H1 (cell line): ENCODE results near the gene SMIM32. TPM values are rescaled to one million over a fixed set of nuclear protein-coding genes. Genes with fewer than 3 reads are reported as not detected.

Experiments used
- CTCF ChIA-PET: fragments of 300-600 bp; sonication (Branson Sonifier 250); formaldehyde crosslinking; loops from one replicate; lab custom pipeline; 2021; ENCODE audit not compliant: partially characterized antibody; lab: Charles Lee
- POLR2A ChIA-PET: fragments of 300-600 bp; sonication (Branson Sonifier 250); formaldehyde crosslinking; loops from one replicate; lab custom pipeline; 2021; ENCODE audit warnings: inconsistent platforms; ENCODE audit not compliant: partially characterized antibody; lab: Charles Lee
- DNase-seq, 2 experiments: peaks; one replicate each; pipeline versions ENCODE4 v3.0.0 to v3.0.0-alpha.2; 2010 to 2022; ENCODE audit warnings: low spot score in 2 of 2, low read depth in 1 of 2, mixed read lengths in 1 of 2
- FAIRE-seq: peaks from 2 replicates; lab custom pipeline; 2011; peaks lifted over from hg19 to GRCh38; lab: Jason Lieb, UNC
- H2AFZ ChIP-seq: 2 replicates; pipeline ENCODE4 v1.8.1; 2012; ENCODE audit warnings: low read length, inconsistent platforms
- H2AK5ac ChIP-seq: 2 replicates; pipeline ENCODE4 v1.6.1; 2013; ENCODE audit warnings: low read depth, low read length
- H2BK120ac ChIP-seq: replicated peaks from 2 replicates; pipeline ENCODE3; 2013; ENCODE audit warnings: low read depth, low read length, inconsistent platforms
- H2BK12ac ChIP-seq: 2 replicates; pipeline ENCODE4 v1.6.1; 2013; ENCODE audit warnings: low read depth, low read length
- H2BK15ac ChIP-seq: 2 replicates; pipeline ENCODE4 v1.6.1; 2013; ENCODE audit warnings: low read length
- H2BK20ac ChIP-seq: 2 replicates; pipeline ENCODE4 v1.6.1; 2013; ENCODE audit warnings: low read length
- H2BK5ac ChIP-seq: 2 replicates; pipeline ENCODE4 v1.6.1; 2013; ENCODE audit warnings: low read depth, low read length
- H3K14ac ChIP-seq: 2 replicates; pipeline ENCODE4 v1.6.1; 2013; ENCODE audit warnings: inconsistent platforms; ENCODE audit not compliant: insufficient read length
- H3K18ac ChIP-seq: 2 replicates; pipeline ENCODE4 v1.6.1; 2013; ENCODE audit warnings: low read length; ENCODE audit errors: extremely low read depth
- H3K23ac ChIP-seq: 2 replicates; pipeline ENCODE4 v1.6.1; 2013; ENCODE audit warnings: inconsistent platforms; ENCODE audit not compliant: insufficient read length
- H3K23me2 ChIP-seq: 2 replicates; pipeline ENCODE4 v1.6.1; 2013; ENCODE audit warnings: low read depth, low read length
- H3K27ac ChIP-seq: 2 replicates; pipeline ENCODE4 v1.6.1; 2011; ENCODE audit warnings: low read depth, low read length, inconsistent platforms
- H3K27me3 ChIP-seq, 4 experiments: replicated peaks in 1 of 4; 1 replicate in 1 of 4; 2 replicates in 3 of 4; pipeline versions ENCODE4 v1.6.1 to v1.8.1; 2011 to 2013; ENCODE audit warnings: low read length in 3 of 4, mild to moderate bottlenecking in 3 of 4, inconsistent platforms in 2 of 4, mixed read lengths in 2 of 4, moderate library complexity in 1 of 4; ENCODE audit not compliant: control insufficient read depth in 3 of 4, insufficient read depth in 3 of 4; ENCODE audit errors: extremely low read depth in 1 of 4
- H3K36me3 ChIP-seq, 4 experiments: 2 replicates each; pipeline versions ENCODE4 v1.6.1 to v1.8.1; 2011 to 2013; ENCODE audit warnings: mild to moderate bottlenecking in 4 of 4, low read length in 3 of 4, moderate library complexity in 2 of 4, control low read depth in 1 of 4, inconsistent platforms in 1 of 4; ENCODE audit not compliant: insufficient read depth in 4 of 4, control insufficient read depth in 2 of 4
- H3K4ac ChIP-seq: replicated peaks from 2 replicates; pipeline ENCODE3; 2013; ENCODE audit warnings: low read length, low read depth, mixed read lengths, inconsistent platforms; ENCODE audit not compliant: insufficient read length
- H3K4me1 ChIP-seq, 4 experiments: replicated peaks in 1 of 4; 1 replicate in 1 of 4; 2 replicates in 3 of 4; pipeline versions ENCODE4 v1.6.1 to v1.8.1; 2011 to 2013; ENCODE audit warnings: low read length in 3 of 4, inconsistent platforms in 2 of 4, mixed read lengths in 1 of 4; ENCODE audit not compliant: insufficient read depth in 4 of 4, control insufficient read depth in 3 of 4
- H3K4me2 ChIP-seq, 2 experiments: 2 replicates each; pipeline versions ENCODE4 v1.6.1 to v1.8.1; 2011 to 2013; ENCODE audit warnings: low read depth in 2 of 2, low read length in 2 of 2, control low read depth in 1 of 2, inconsistent platforms in 1 of 2, mild to moderate bottlenecking in 1 of 2; ENCODE audit not compliant: insufficient read depth in 1 of 2
- H3K4me3 ChIP-seq, 4 experiments: fragments of 200-600, 300-600 bp in 1 of 4; sonication (generic), shearing (Covaris generic), sonication (Bioruptor Twin) in 1 of 4; 2 replicates each; pipeline versions ENCODE4 v1.5.1 to v1.8.1; 2011 to 2016; ENCODE audit warnings: low read length in 4 of 4, low read depth in 3 of 4, control low read depth in 2 of 4, inconsistent platforms in 2 of 4, mild to moderate bottlenecking in 2 of 4, mixed read lengths in 1 of 4, moderate library complexity in 1 of 4; ENCODE audit not compliant: insufficient read depth in 2 of 4; ENCODE audit errors: extremely low read depth in 1 of 4
- H3K56ac ChIP-seq: replicated peaks from 2 replicates; pipeline ENCODE3; 2013; ENCODE audit warnings: low read depth, mild to moderate bottlenecking, mixed read lengths, low read length, inconsistent platforms; ENCODE audit not compliant: insufficient read length
- H3K79me1 ChIP-seq: 2 replicates; pipeline ENCODE4 v1.6.1; 2013; ENCODE audit warnings: low read depth, low read length, control low read depth
- H3K79me2 ChIP-seq, 2 experiments: 2 replicates each; pipeline versions ENCODE4 v1.6.1 to v1.8.1; 2012 to 2013; ENCODE audit warnings: low read length in 2 of 2, mild to moderate bottlenecking in 2 of 2, inconsistent platforms in 1 of 2; ENCODE audit not compliant: insufficient read depth in 2 of 2, control insufficient read depth in 1 of 2
- H3K9ac ChIP-seq, 4 experiments: replicated peaks in 1 of 4; 1 replicate in 1 of 4; 2 replicates in 3 of 4; pipeline versions ENCODE4 v1.6.1 to v1.8.1; 2011 to 2013; ENCODE audit warnings: low read depth in 3 of 4, low read length in 3 of 4, control low read depth in 2 of 4, mild to moderate bottlenecking in 2 of 4, moderate library complexity in 2 of 4, inconsistent platforms in 1 of 4; ENCODE audit errors: extremely low read depth in 1 of 4
- H3K9me3 ChIP-seq, 2 experiments: 2 replicates each; pipeline versions ENCODE4 v1.6.1 to v1.8.1; 2012 to 2013; ENCODE audit warnings: mild to moderate bottlenecking in 2 of 2, moderate library complexity in 2 of 2, control low read depth in 1 of 2, inconsistent platforms in 1 of 2, low read depth in 1 of 2, low read length in 1 of 2, mixed read lengths in 1 of 2; ENCODE audit not compliant: insufficient read depth in 2 of 2
- H4K20me1 ChIP-seq, 2 experiments: replicated peaks in 1 of 2; 2 replicates each; pipeline versions ENCODE3 to v1.8.1; 2011 to 2013; ENCODE audit warnings: inconsistent platforms in 2 of 2, low read length in 2 of 2, mild to moderate bottlenecking in 1 of 2; ENCODE audit not compliant: insufficient read depth in 2 of 2, control insufficient read depth in 1 of 2
- H4K5ac ChIP-seq: 2 replicates; pipeline ENCODE4 v1.6.1; 2013; ENCODE audit warnings: low read length, low read depth, mixed read lengths, inconsistent platforms; ENCODE audit not compliant: insufficient read length
- H4K8ac ChIP-seq: 2 replicates; pipeline ENCODE4 v1.8.0; 2013; ENCODE audit warnings: mild to moderate bottlenecking, moderate library complexity, low read length, inconsistent platforms; ENCODE audit not compliant: insufficient read depth; ENCODE audit errors: extremely low read depth
- H4K91ac ChIP-seq: replicated peaks from 2 replicates; pipeline ENCODE3; 2013; ENCODE audit warnings: low read length, mixed read lengths, inconsistent platforms; ENCODE audit not compliant: insufficient read length
- ATF2 ChIP-seq: IDR thresholded peaks from 2 replicates; pipeline ENCODE4 v1.6.1; 2012; ENCODE audit warnings: low read length, inconsistent platforms
- CHD1 ChIP-seq: IDR thresholded peaks from 2 replicates; pipeline ENCODE4 v1.6.1; 2012; ENCODE audit warnings: low read depth, low read length, improper control_type of control experiment
- CHD2 ChIP-seq: IDR thresholded peaks from 2 replicates; pipeline ENCODE4 v1.6.1; 2012; ENCODE audit warnings: low read length, improper control_type of control experiment
- CTCF ChIP-seq, 3 experiments: IDR thresholded peaks; 1 replicate in 2 of 3; 2 replicates in 1 of 3; pipeline versions ENCODE4 v1.5.1 to v1.6.1; 2011; ENCODE audit warnings: low read length in 3 of 3, mild to moderate bottlenecking in 3 of 3, inconsistent platforms in 2 of 3, low read depth in 1 of 3, moderate library complexity in 1 of 3; ENCODE audit not compliant: insufficient read depth in 1 of 3; ENCODE audit errors: control extremely low read depth in 1 of 3
- EGR1 ChIP-seq: IDR thresholded peaks from 2 replicates; pipeline ENCODE4 v1.6.1; 2011; ENCODE audit warnings: low read depth, low read length, borderline replicate concordance
- EZH2 ChIP-seq: fragments of 200-600 bp; sonication (generic); IDR thresholded peaks from 2 replicates; pipeline ENCODE4 v1.7.1; 2012; ENCODE audit warnings: low read depth, mild to moderate bottlenecking, moderate library complexity, low read length, inconsistent platforms; ENCODE audit not compliant: severe bottlenecking
- GTF2F1 ChIP-seq: IDR thresholded peaks from 2 replicates; pipeline ENCODE4 v1.6.1; 2012; ENCODE audit warnings: low read depth, low read length, improper control_type of control experiment, borderline replicate concordance
- JUND ChIP-seq: IDR thresholded peaks from 2 replicates; pipeline ENCODE4 v1.6.1; 2011; ENCODE audit warnings: mild to moderate bottlenecking, improper control_type of control experiment, low read length
- POLR2A ChIP-seq, 2 experiments: IDR thresholded peaks; 1 replicate in 1 of 2; 2 replicates in 1 of 2; pipeline ENCODE4 v1.6.1; 2011; ENCODE audit warnings: low read depth in 2 of 2, low read length in 2 of 2, mild to moderate bottlenecking in 2 of 2; ENCODE audit errors: control extremely low read depth in 1 of 2
- POU5F1 ChIP-seq: IDR thresholded peaks from 2 replicates; pipeline ENCODE4 v1.6.1; 2011; ENCODE audit warnings: low read depth, mild to moderate bottlenecking, low read length, moderate library complexity
- WGBS, 2 experiments: shearing (Covaris generic) in 1 of 2; methylation state at CpG; one replicate each; pipeline versions ENCODE4 v1.1.6 to v1.1.7; 2013 to 2015; ENCODE audit warnings: low lambda C conversion rate in 2 of 2, mixed read lengths in 2 of 2, inconsistent platforms in 1 of 2, low coverage in 1 of 2, missing lambda C conversion rate in 1 of 2; ENCODE audit not compliant: insufficient replicate concordance in 2 of 2, insufficient coverage in 1 of 2, insufficient read length in 1 of 2; ENCODE audit errors: extremely low coverage in 1 of 2, missing lambda C conversion rate in 1 of 2; 5-methylcytosine and 5-hydroxymethylcytosine counted together
- polyA plus RNA-seq, 7 experiments: library from polyadenylated mRNA; depleted of rRNA in 3 of 7; stranded (reverse) in 5 of 7; unstranded in 2 of 7; fragments of >200 nt in 5 of 7; fragments of 200-250 nt in 2 of 7; gene quantifications; 1 replicate in 5 of 7; 2 replicates in 1 of 7; 4 replicates in 1 of 7; pipeline versions ENCODE4 v1.2.1 to v1.2.3, GENCODE V29; 2011 to 2013; ENCODE audit warnings: missing spikeins in 2 of 7, mixed read lengths in 2 of 7
- total RNA-seq: library from RNA; stranded (reverse); fragmentation: NEBNext Ultra II Directional; extraction: Animal tissue kit (Norgen Biotek cat#: 25700); gene quantifications from 2 replicates; pipeline ENCODE4 v1.2.1, GENCODE V29; 2021

SMIM32 gene
- total and polyA plus RNA-seq, 2 of the 8 experiments (the other 6 are each of a cell fraction or from before 2014, with no cell fraction given) = 0.09 to 0.22 TPM

- H2AK5ac ChIP-seq = no peak overlapping the region
- H3K18ac ChIP-seq = no peak overlapping the region
- H4K20me1 ChIP-seq = peaks cover 4 to 6% of the 10 kb centered on the region in 2 experiments
- no peaks in the 10 kb centered on the region for H3K23me2 ChIP-seq
- no peak overlapping the region for H2AFZ ChIP-seq
- no peak overlapping the region for H2BK15ac ChIP-seq
- no peak overlapping the region for H4K91ac ChIP-seq
- 93% methylated on average over 3 of the region's 3 CpGs; no CpG with 5 or more reads in 1 of the 2 experiments for WGBS, 2 experiments
- no peak overlapping the region for H4K5ac ChIP-seq
- no peak overlapping the region for H3K56ac ChIP-seq
- H3K27ac ChIP-seq = no peak overlapping the region
- no peak overlapping the region for H2BK120ac ChIP-seq
- no peak overlapping the region for H3K14ac ChIP-seq
- peaks cover 0 to 2% of the 10 kb centered on the region in 2 experiments; a peak in 2 of 4 replicates for H3K9me3 ChIP-seq
- H2BK5ac ChIP-seq = no peak overlapping the region
- no peak overlapping the region for H2BK20ac ChIP-seq
- H3K36me3 ChIP-seq = no peaks in the 10 kb centered on the region
- no peak overlapping the region for H2BK12ac ChIP-seq
- POLR2A ChIA-PET = no interaction called here
- H3K23ac ChIP-seq = no peak overlapping the region
- FAIRE-seq (no peak), DNase-seq (peak in 1 of 2 experiments; percentile 17)
- no peak overlapping the region for H3K4ac ChIP-seq
- H3K79me1 ChIP-seq = no peaks in the 10 kb centered on the region
- H4K8ac ChIP-seq = no peak overlapping the region
- H3K4me3 ChIP-seq = no peak overlapping the region
- CTCF ChIA-PET = interaction anchor here (0.9 to 5.6 kb wide), 5 partner anchors 9 to 143 kb away, joined by 3 to 43 read pairs (median 4); no protein-coding TSS in a partner anchor
- H3K27me3 ChIP-seq = peaks cover 40 to 84% (median 69%) of the 10 kb centered on the region in 4 experiments
- H3K4me2 ChIP-seq = no peak overlapping the region
- peaks cover 0 to 16% (median 9%) of the 10 kb centered on the region in 4 experiments; a peak in 6 of 7 replicates for H3K4me1 ChIP-seq
- no peaks in the 10 kb centered on the region for H3K79me2 ChIP-seq
- H3K9ac ChIP-seq = no peak overlapping the region
- TF ChIP-seq POLR2A (IDR thresholded peaks at IDR 0.05; ENCODE audit: control extremely low read depth in 1 of 2, low read depth in 2 of 2, low read length in 2 of 2) (no peak), POU5F1 (no peak), EGR1 (no peak), EZH2 (no peak), GTF2F1 (no peak), ATF2 (no peak), CTCF (IDR thresholded peaks at IDR 0.05; ENCODE audit: control extremely low read depth in 1 of 3, insufficient read depth in 1 of 3, low read depth in 1 of 3, low read length in 3 of 3) (no peak), JUND (no peak), CHD1 (no peak), CHD2 (no peak)
These were observed 7.8 kb upstream of the SMIM32 start for GRCh38 chr5:136200761-136201160.
